OCI-LY1 (cell line): ENCODE data around the gene CFAP73.

Experiments
- H2AFZ ChIP-seq: fragments of 200-600 bp; sonication (generic), shearing (Covaris generic); 2 replicates; pipeline ENCODE4 v1.6.0; 2014; ENCODE audit warnings: antibody characterized with exemption, mild to moderate bottlenecking, low read length
- H3F3A ChIP-seq: fragments of 200-600 bp; sonication (generic), shearing (Covaris generic); 2 replicates; pipeline ENCODE4 v1.6.0; 2014; ENCODE audit warnings: mild to moderate bottlenecking, antibody characterized with exemption, low read length, moderate library complexity; ENCODE audit not compliant: insufficient read depth
- H3K27ac ChIP-seq: fragments of 200-600 bp; sonication (generic); 2 replicates; pipeline ENCODE4 v1.5.1; 2014; ENCODE audit warnings: low read length, mixed run types, mild to moderate bottlenecking, low read depth; ENCODE audit not compliant: poor library complexity, severe bottlenecking
- H3K27me3 ChIP-seq: fragments of 200-600 bp; sonication (generic); 2 replicates; pipeline ENCODE4 v1.6.0; 2014; ENCODE audit warnings: antibody characterized with exemption, mild to moderate bottlenecking, low read length, moderate library complexity; ENCODE audit not compliant: insufficient read depth
- H3K36me3 ChIP-seq: fragments of 200-600 bp; sonication (generic); 2 replicates; pipeline ENCODE4 v1.6.1; 2014; ENCODE audit warnings: mild to moderate bottlenecking, antibody characterized with exemption, low read length, moderate library complexity, mixed read lengths; ENCODE audit not compliant: insufficient read depth
- H3K4me1 ChIP-seq: fragments of 200-600 bp; sonication (generic); 2 replicates; pipeline ENCODE4 v1.5.1; 2014; ENCODE audit warnings: mild to moderate bottlenecking, low read length, moderate library complexity; ENCODE audit not compliant: insufficient read depth, severe bottlenecking
- H3K4me2 ChIP-seq: fragments of 200-600 bp; sonication (generic), shearing (Covaris generic); 2 replicates; pipeline ENCODE4 v1.6.1; 2014; ENCODE audit warnings: low read length
- H3K4me3 ChIP-seq: fragments of 200-600 bp; sonication (generic); 2 replicates; pipeline ENCODE4 v1.5.1; 2014; ENCODE audit warnings: low read length, low read depth, mild to moderate bottlenecking, mixed read lengths; ENCODE audit not compliant: poor library complexity, severe bottlenecking
- H3K79me2 ChIP-seq: fragments of 200-600 bp; shearing (Covaris generic); 2 replicates; pipeline ENCODE4 v1.6.1; 2016; ENCODE audit warnings: mixed run types, low read length, mixed read lengths; ENCODE audit not compliant: insufficient read depth
- H3K9ac ChIP-seq: fragments of 200-600 bp; sonication (generic), shearing (Covaris generic); 2 replicates; pipeline ENCODE4 v1.6.1; 2014; ENCODE audit warnings: mild to moderate bottlenecking, low read length, mixed read lengths
- H3K9me2 ChIP-seq: fragments of 200-600 bp; sonication (generic), shearing (Covaris generic); 2 replicates; pipeline ENCODE4 v1.6.1; 2014; ENCODE audit warnings: low read depth, mild to moderate bottlenecking, low read length, mixed read lengths
- H3K9me3 ChIP-seq: fragments of 200-600 bp; shearing (Covaris generic); 2 replicates; pipeline ENCODE4 v1.6.1; 2014; ENCODE audit warnings: low read length, mixed read lengths
- H4K20me1 ChIP-seq: fragments of 200-600 bp; sonication (generic), shearing (Covaris generic); 2 replicates; pipeline ENCODE4 v1.6.0; 2016; ENCODE audit warnings: mild to moderate bottlenecking, low read length; ENCODE audit not compliant: insufficient read depth
- CTCF ChIP-seq: fragments of 200-600 bp; sonication (generic), shearing (Covaris generic); IDR thresholded peaks from 2 replicates; pipeline ENCODE4 v1.5.1; 2017; ENCODE audit warnings: mild to moderate bottlenecking, antibody characterized with exemption, low read length, moderate library complexity, mixed read lengths
- EZH2 ChIP-seq: fragments of 200-600 bp; sonication (generic), shearing (Covaris generic); IDR thresholded peaks from 2 replicates; pipeline ENCODE4 v1.8.0; 2017; ENCODE audit warnings: borderline replicate concordance, mixed run types, mild to moderate bottlenecking, antibody characterized with exemption, low read length, moderate library complexity, mixed read lengths

Gene CFAP73

GRCh38 chr12:113119980-113120669 lies 29.4 kb upstream of the CFAP73 start:
- peak overlapping the region; percentile 84 for H3K27ac ChIP-seq
- H3F3A ChIP-seq, result no peaks in the 10 kb centered on the region
- no peaks in the 10 kb centered on the region for H3K9me2 ChIP-seq
- no peaks in the 10 kb centered on the region for H4K20me1 ChIP-seq
- H3K4me1 ChIP-seq, result peaks cover 35% of the 10 kb centered on the region
- H2AFZ ChIP-seq, result no peak overlapping the region
- peak overlapping the region; percentile 7; the same call in 1 of the 2 replicates for H3K9ac ChIP-seq
- no peaks in the 10 kb centered on the region for H3K27me3 ChIP-seq
- peaks cover 87% of the 10 kb centered on the region for H3K36me3 ChIP-seq
- H3K4me2 ChIP-seq, result no peak overlapping the region
- no peak overlapping the region for H3K4me3 ChIP-seq
- peaks cover 11% of the 10 kb centered on the region for H3K9me3 ChIP-seq
- TF ChIP-seq CTCF (no peak), EZH2 (no peak)
- no peaks in the 10 kb centered on the region for H3K79me2 ChIP-seq

GRCh38 chr12:113120670-113121370 lies 28.7 kb upstream of the CFAP73 start:
- TF ChIP-seq CTCF, result 0 out of 2 replicates have a peak, but pooled peaks have one; percentile 7
- no peak for TF ChIP-seq EZH2
- Histone ChIP-seq H3K9me2 (no peaks in the 10 kb centered on the region), H3K9me3 (peaks cover 11% of the 10 kb centered on the region), H3K79me2 (no peaks in the 10 kb centered on the region), H3K36me3 (peaks cover 87% of the 10 kb centered on the region), H3K9ac (peak overlapping the region; percentile 1; the same call in 1 of the 2 replicates), H3K4me1 (peaks cover 35% of the 10 kb centered on the region), H3K4me2 (no peak overlapping the region; the same call in 1 of the 2 replicates), H3K27me3 (no peaks in the 10 kb centered on the region), H4K20me1 (no peaks in the 10 kb centered on the region), H2AFZ (no peak overlapping the region), H3F3A (no peaks in the 10 kb centered on the region), H3K4me3 (no peak overlapping the region), H3K27ac (peak overlapping the region; percentile 84)

GRCh38 chr12:113127791-113128199 lies 21.7 kb upstream of the CFAP73 start:
- peaks cover 50% of the 10 kb centered on the region for H3K4me1 ChIP-seq
- H3K4me3 ChIP-seq, result no peak overlapping the region
- H3F3A ChIP-seq, result no peaks in the 10 kb centered on the region
- H3K9ac ChIP-seq, result no peak overlapping the region
- peak overlapping the region; percentile 78 for H3K27ac ChIP-seq
- peaks cover 10% of the 10 kb centered on the region for H3K9me3 ChIP-seq
- no peak for TF ChIP-seq CTCF
- no peak for TF ChIP-seq EZH2
- no peaks in the 10 kb centered on the region for H3K9me2 ChIP-seq
- H3K79me2 ChIP-seq, result peaks cover 17% of the 10 kb centered on the region
- H4K20me1 ChIP-seq, result no peaks in the 10 kb centered on the region
- H3K4me2 ChIP-seq, result no peak overlapping the region
- H3K36me3 ChIP-seq, result peaks cover 70% of the 10 kb centered on the region
- no peaks in the 10 kb centered on the region for H3K27me3 ChIP-seq
- no peak overlapping the region for H2AFZ ChIP-seq
